NCI-H2196 (cell line): ENCODE data around the gene PRPH2.

ENCODE experiments used
- DNase-seq: peaks from one replicate; lab custom pipeline; 2025; ENCODE audit not compliant: unreplicated experiment; lab: John Stamatoyannopoulos, UW

Gene PRPH2

DNA sequence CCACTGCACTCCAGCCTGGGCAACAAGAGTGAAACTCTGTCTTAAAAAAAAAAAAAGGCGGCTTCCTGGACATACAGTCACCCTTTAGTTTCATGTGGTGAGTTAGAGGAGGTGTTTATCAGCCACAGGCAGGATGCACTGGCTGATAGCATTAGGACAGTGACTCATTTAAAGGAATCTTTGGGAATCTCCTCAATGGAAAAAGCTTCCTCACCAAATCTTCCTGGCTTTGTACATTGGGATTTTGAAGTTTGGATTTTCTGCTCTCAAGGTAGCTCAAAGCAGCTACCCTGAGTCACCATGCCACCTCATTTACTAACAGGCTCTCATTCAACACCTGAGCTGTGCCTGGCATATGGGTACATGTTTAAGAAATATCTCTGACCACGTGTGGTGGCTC, 20.2 kb downstream of the PRPH2 start:
- DNase-seq, result no peak

DNA sequence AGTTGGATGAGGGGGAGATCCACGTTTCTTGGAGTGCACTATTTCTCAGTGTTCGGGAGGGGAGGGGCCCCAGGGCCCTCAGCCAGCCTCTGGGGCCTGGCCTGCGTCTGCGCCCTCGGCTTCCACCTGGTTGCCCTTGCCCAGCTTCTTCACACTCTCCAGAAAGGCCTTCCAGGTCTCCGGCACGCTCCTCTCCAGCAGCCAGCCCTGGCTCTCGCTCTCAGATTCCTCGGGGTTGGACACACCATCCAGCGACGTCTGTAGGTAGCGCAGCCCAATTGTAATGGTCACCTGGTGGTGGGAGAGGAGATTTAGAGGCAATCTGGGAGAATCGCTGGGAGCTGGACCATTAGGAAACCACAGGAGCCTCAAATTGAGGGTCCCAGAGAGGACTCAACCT, 24.2 kb downstream of the PRPH2 start:
- no peak for DNase-seq

DNA sequence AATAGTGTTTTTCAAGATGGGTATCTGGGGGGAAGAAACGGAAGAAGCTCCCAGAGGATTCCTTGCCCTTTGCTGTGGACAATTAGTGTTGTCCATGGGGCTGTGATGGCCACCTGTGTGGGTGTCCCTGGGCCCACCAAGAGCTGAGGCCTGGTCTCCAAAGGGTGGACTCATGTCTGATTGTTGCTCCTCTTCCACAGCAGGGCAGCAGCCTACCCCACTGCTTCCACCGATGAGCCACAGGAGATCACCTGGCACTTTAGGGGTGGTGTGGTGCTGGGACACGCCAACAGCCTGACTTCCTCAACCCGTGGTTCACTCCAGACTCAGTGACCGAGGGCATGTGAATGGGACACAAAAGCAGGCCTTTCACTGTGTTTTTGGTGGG, 25.1 kb downstream of the PRPH2 start:
- no peak for DNase-seq

DNA sequence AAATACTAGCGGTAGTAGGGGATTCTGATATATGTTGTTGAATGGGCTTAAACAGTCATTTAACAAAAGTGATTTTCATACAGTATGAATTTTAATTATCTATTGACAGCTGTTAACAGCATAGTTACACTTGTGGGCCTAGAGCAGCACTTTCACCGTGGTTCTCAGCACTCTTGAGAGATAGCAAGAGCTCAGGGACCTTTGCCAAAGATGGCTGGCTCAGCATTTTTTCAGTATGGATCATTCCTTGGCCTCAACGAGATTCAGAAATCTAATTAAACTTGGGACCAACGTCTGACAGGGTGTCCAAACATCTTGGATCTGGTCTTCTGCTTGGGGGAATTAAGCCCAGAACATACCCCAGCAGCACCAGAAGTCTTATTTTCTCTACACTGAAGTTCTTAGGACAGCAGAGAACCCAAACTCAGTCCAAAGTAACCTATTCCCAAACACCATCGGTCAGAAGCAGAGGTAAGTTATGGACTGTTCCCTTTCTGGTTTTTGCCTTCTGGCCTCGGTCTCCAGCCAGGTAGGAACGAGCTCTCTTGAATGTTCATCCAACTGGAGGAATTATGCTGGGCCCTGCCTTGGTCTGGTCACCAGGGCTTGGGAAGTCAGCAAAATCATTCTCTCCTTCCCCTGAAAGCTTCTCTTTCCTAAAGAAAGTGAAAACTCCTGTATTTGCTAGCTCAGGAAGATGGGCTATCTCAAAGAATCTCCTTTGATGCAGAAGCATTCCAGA, 25.7 kb downstream of the PRPH2 start:
- DNase-seq, result no peak

DNA sequence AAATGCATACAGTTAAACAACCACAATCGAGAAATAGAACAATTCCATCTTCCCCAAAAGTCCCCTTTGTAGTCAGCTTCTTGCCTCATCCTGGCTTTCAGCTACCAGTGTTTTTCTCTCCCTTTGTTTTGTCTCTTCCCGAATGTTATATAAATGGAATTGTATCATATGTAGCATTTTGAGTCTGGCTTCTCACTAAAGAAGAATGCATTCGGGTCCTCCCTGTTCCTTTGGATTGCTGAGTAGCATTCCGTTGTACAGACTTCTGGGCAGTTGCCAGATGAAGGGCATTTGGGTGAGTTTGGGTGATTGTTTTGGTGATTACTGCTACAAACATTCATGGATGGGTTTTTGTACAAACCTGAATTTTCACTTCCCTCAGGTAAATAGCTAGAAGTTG, 27.8 kb downstream of the PRPH2 start:
- no peak for DNase-seq

DNA sequence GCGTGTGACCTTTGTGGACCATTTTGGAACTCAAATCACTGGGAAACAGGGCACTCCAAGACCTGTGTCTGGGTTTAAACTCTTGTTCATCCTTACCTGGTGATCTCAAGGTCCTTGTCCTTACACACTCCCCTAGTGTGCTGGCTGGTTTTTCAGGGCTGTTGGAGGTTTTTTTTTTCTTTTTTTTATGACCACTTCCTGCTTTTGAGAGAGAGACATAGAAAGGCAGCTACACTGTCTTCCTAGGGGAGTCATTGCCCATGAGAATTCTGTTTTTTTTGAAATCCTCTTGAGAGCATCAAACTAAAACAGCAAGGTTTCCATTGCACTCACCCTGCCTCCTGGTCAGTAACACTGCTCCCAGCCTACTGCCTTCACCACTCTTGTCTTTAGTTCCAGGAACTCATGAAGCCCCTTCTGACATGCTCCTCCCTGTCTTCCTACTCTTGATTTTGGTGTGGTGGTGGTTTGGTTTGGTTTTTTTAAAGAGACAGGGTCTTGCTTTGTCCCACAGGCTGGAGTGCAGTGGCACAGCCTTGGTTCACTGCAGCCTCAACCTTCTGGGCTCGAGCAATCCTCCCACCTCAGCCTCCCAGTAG, 28.6 kb downstream of the PRPH2 start:
- no peak for DNase-seq

DNA sequence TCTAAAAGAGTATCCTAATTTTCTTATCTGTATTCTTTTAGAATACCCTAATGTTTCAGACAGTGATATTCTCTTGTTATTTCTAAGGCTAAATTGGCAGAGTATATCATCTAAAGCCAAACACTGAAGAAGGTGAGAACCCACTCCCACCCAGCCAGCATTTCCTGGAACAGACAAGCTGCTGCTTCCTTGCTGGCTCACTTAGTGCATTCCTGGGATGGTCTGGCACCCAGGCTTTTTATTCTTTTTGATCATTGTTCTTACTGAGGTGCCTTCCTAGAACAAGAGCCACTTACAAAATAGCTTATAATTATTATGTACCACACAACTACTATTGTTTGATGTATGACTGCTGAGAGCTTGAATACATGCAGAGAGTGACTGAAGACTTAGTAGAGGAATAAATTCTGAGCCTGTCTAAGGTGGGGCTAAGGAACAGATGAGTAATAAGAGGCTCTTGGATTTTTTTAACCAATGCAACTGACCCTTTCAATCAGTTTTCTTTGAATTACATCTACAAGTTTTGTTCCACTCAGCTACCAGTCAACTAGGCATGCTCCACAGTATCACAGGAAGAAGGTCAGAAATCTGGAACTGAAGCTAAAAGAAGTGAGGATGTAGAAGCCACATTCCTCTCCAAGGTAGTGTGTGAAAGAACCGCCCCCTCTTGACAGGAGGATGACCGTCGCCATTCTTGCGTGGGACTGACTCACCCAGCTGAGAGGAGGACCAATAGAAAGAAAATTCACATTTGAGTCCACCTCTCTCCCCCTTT, 30.1 kb downstream of the PRPH2 start:
- DNase-seq, result no peak

DNA sequence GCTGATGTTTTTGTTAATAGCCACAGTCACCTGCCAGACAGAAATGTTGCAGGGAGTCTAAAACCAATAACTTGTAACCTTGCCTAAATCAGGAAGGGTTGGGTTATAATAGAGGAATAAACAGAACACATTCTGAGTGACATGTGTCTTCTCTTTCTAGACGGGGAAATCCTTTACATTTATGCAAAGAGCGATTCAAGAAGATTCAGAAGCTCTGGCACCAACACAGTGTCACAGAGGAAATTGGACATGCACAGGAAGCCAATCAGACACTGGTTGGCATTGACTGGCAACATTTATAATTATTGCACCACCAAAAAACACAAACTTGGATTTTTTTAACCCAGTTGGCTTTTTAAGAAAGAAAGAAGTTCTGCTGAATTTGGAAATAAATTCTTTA, 31.5 kb downstream of the PRPH2 start:
- DNase-seq, result no peak

DNA sequence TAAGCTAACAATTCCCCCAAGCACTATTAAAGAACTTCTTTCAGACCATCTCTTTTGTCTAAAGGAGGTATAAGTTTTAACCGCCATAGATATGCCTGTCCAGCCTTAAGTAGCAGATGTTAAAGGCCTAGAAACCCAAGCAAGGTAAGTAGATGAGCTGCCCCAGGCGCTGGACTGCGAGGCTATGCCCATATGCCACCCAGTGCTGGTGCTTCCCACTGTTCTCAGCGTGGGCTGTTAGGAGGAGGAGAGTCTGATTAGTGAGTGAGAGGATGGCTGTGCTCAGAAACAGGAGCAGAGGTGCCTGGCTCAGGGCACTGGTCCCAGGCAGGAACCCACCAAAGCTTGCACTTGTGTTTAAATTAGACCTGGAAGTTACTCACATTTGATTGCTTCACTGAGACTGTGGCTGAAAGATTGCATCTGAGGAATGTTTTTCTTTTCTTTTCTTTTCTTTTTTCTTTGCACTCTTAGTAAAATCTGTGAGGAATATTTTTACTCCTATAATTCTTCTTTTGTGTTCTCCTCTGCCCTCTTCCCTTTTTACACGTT, 32.2 kb downstream of the PRPH2 start:
- DNase-seq, result no peak

DNA sequence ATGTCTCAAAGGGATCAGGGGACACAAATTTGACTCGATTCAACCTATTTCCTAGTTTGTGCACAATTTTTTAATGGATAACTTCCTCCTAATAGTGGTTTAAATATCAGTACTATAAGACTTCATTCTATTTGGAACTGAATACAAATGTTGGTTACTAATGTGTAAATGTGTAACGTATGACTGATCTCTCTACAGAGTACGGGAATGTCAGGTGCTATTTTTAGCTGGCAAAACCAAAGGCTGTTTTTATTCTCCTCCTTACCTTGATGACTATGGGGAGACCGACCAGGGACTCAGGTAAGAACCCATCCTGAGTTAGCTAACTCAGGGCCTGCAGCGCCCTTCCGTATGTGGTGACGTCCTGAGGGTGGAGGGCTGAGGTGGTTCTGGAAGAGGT, 33.0 kb downstream of the PRPH2 start:
- DNase-seq, result no peak

DNA sequence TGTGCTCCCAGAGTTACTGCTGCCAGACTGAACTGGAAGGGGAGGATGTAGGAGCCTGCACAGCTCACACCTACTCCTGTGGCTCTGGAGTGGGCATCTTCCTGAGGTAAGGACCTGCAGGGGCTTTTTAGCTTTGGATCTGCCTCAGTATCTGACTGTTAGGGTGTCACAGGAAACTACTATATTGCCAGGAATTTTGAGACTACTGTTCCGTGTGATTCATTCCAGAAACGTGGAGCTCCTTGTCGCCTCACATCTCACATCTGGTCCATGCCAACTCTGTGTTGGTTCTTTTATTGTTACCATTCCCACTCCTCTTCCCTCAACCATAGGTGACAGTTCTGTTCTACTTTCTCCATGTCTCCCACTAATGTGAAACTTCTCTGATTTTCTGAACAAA, 34.1 kb downstream of the PRPH2 start:
- no peak for DNase-seq

DNA sequence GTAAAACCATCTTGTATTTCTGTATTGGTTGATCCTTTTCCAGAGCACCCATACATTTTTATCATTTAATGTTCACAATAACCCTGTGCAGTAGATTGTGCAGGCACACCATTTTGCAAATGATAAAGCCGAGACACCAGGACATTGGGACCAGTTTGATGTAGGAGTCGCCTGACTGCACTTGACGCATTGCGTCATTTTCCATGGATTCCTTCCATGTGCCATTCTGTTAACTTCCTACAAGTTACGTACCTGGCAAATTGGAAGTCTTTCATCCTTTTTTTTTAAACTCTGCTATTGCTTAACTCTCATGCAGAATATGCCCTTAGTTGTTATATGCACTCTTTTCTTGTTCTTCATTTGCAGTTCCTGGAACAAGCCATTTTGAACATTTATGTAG, 43.0 kb downstream of the PRPH2 start:
- no peak for DNase-seq

DNA sequence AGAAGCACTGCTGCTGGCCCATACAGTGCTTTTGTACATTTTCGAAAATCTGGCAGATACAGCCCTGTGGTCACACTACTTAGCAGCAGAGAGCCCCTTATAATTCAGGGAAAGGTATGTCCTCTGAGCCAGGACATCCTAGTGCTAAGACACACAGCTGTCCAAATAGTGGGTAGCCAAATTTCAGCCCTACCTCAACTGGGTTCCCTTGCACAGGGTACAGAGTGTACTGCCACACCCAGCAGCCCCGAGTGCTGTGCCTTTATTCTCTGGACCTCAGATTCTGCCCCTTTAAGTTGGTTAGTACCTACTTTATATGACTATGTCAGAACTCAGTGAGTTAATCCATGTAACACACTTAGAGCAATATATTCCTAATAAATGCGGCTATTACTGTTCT, 47.6 kb downstream of the PRPH2 start:
- no peak for DNase-seq

DNA sequence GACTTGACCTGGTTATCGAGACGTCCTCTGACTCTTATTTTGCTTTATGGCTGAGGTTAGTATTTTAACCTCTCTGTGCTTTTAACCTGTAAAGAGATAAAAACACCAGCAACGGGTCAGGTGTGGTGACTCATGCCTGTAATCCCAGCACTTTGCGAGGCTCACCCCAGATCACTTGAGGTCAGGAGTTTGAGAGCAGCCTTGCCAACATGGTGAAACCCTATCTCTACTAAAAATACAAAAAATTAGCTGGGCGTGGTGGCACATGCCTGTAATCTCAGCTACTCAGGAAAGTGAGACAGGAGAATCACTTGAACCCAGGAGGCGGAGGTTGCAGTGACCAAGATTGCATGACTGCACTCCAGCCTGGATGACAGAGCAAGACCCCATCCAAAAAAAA, 48.0 kb downstream of the PRPH2 start:
- DNase-seq, result peak; percentile 26

DNA sequence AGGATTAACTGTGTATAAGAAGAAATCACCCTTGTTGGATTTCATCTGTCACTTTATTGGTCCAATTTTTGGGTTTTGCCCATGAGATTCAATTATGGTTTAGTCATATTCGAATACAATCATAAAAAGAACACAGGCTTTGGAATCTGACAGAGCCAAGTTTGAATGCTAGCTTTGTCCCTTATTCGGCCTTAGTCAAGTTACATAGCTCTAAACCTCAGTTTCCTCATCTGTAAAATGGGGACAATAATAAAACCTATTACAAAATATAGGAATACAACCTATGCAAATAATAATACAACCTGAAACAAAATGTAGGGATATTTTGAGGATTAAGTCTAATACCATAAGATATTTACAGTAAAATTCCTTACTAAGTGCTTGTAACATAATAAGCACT, 57.7 kb downstream of the PRPH2 start:
- DNase-seq, result no peak

DNA sequence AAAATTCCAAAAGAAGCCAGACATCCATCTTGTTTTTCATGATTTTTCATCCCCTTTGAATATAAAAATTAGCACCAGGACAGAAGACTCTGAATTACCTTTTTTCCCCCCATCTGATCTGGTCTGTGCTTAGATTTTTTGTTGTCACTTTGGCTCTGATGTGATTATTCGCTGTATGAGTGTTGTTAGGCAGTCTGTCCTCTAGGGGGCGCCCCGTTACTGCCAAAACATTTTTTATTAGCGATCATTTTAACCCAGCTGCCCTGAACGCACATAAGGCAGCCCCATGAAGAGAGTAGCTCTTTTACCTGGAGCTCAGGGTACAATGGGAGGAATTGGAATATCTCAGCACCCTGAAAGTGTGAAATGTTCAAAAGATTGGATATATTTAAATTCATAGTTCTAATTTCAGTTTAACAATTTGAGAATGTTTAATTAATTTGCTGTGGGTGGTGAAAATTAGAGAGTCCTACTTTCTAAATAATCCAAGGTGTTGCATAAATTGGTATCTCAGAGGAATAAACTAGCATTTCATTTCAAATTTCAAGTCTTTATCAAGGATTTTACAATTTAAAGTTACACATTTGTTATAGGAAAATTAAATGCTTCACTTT, 60.8 kb downstream of the PRPH2 start:
- DNase-seq, result peak; percentile 77

DNA sequence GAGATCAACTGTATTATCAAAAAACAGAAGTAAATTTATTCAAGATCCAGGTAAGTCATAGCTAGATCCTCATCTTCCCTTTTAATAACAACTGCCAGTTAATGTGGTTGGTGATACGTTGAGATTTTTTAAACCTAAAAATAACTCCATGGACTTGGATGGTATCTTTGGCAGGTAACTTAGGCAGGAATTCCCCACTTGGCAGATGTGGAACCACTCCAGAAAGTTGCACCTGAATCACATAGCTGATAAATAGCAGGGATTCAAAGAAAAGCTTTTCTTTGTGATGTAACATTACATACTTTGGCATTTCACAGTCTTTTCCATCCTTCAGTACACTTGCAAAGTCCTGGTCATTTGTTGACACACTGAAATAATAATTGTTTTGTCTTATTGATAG, 62.6 kb downstream of the PRPH2 start:
- DNase-seq, result no peak

DNA sequence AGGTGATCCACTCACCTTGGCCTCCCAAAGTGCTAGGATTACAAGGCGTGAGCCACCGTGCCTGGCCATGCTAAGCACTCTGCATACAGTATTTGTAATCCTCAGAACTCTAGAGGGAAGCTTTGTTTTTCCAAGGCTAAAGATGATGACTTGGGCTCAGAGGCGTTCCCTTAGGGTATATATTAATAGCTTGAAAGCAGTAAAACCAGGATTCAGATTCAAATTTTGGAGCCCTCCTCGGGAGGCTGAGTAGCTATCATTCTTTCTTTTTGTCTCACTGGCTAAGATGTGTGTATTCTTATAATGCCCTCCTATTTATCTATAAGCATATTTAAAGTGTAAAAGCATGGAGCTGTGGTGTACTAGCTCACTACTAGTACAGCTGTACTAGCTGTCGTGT, 68.5 kb downstream of the PRPH2 start:
- DNase-seq, result no peak

DNA sequence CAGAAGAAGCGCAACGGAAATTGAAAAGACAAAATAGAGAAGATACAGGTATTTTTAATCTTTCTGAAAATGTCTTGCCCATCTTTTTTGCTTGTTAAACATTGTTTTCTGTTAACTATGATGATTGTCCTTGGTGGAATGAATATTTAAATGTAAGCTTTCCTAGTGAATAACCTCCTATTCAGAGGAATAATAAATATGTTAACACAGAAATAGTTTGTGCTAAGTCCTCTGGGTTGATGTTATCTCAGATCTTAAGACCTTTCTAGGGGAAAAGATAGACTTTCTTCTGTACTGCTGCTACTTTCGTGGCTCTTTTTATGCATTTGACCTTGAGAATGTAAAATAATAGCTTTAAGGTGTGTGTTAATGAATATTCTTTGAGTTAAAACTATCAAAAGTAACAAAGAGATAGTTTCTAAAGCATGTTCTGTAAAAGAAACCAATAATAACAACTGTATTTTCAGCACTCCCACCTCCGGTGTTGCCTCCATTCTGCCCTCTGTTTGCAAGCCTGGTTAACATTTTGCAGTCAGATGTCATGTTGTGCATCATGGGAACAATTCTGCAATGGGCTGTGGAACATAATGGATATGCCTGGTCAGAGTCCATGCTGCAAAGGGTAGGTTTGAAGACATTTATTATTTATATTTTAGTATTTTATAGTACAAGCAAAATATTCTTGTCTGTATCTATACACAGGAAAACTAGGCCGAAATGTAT, 70.2 kb downstream of the PRPH2 start:
- no peak for DNase-seq
